CD4-positive, alpha-beta memory T cell (primary cell): ENCODE data around the gene CRTC2. TPM values are rescaled to one million over a fixed set of nuclear protein-coding genes. Genes with fewer than 3 reads are reported as not detected.
"Not testable (repeated sequence)": the region's sequence is repeated elsewhere in the genome, so short reads cannot be mapped to it uniquely, and the experiment has no call there.

Experiments
- CTCF ChIA-PET: fragments of 350-600 bp; sonication (Branson Sonifier 250); formaldehyde crosslinking; loops from one replicate; lab custom pipeline; 2021; ENCODE audit warnings: inconsistent platforms; ENCODE audit not compliant: partially characterized antibody; lab: Charles Lee
- POLR2A ChIA-PET: fragments of 350-600 bp; sonication (Branson Sonifier 250); formaldehyde crosslinking; loops from one replicate; lab custom pipeline; 2021; ENCODE audit not compliant: partially characterized antibody; lab: Charles Lee
- DNase-seq, 5 donors: peaks; one replicate each; pipeline versions ENCODE4 v3.0.0 to v3.0.0-alpha.2; 2020 to 2022; ENCODE audit warnings: mixed read lengths in 1 of 5
- H3K27ac ChIP-seq: one replicate; pipeline ENCODE4 v1.7.0; 2013; ENCODE audit warnings: low read depth, low read length
- H3K27me3 ChIP-seq: 2 replicates; pipeline ENCODE4 v1.7.0; 2013; ENCODE audit warnings: mild to moderate bottlenecking, low read length, moderate library complexity; ENCODE audit not compliant: insufficient read depth
- H3K36me3 ChIP-seq: 2 replicates; pipeline ENCODE4 v1.7.0; 2013; ENCODE audit warnings: mild to moderate bottlenecking, low read length, moderate library complexity; ENCODE audit not compliant: insufficient read depth
- H3K4me1 ChIP-seq: 2 replicates; pipeline ENCODE4 v1.7.0; 2013; ENCODE audit warnings: mild to moderate bottlenecking, low read length, moderate library complexity; ENCODE audit not compliant: insufficient read depth
- H3K4me3 ChIP-seq, 2 donors: one replicate each; pipeline ENCODE4 v1.7.0; 2013; ENCODE audit warnings: low read length in 2 of 2, mild to moderate bottlenecking in 1 of 2
- H3K9me3 ChIP-seq, 2 donors: one replicate each; pipeline ENCODE4 v1.7.0; 2013; ENCODE audit warnings: low read length in 2 of 2, control low read depth in 1 of 2; ENCODE audit not compliant: control insufficient read depth in 1 of 2
- H3K27ac Mint-ChIP-seq, 7 donors: one replicate each; pipeline ENCODE4 v1.8.0; 2020 to 2021; ENCODE audit warnings: mixed read lengths in 7 of 7, mild to moderate bottlenecking in 6 of 7, inconsistent platforms in 3 of 7, moderate library complexity in 3 of 7
- H3K27me3 Mint-ChIP-seq, 2 donors: one replicate each; pipeline ENCODE4 v1.8.0; 2020 to 2021; ENCODE audit warnings: mixed read lengths in 2 of 2
- H3K36me3 Mint-ChIP-seq, 2 donors: one replicate each; pipeline ENCODE4 v1.8.0; 2020 to 2021; ENCODE audit warnings: mixed read lengths in 2 of 2, inconsistent platforms in 1 of 2, mild to moderate bottlenecking in 1 of 2
- H3K4me1 Mint-ChIP-seq, 4 donors: one replicate each; pipeline ENCODE4 v1.8.0; 2020 to 2021; ENCODE audit warnings: mixed read lengths in 4 of 4, mild to moderate bottlenecking in 1 of 4
- H3K4me3 Mint-ChIP-seq, 8 donors: one replicate each; pipeline ENCODE4 v1.8.0; 2020 to 2021; ENCODE audit warnings: mixed read lengths in 8 of 8, mild to moderate bottlenecking in 7 of 8, moderate library complexity in 6 of 8, inconsistent platforms in 3 of 8
- H3K9me3 Mint-ChIP-seq, 8 donors: one replicate each; pipeline ENCODE4 v1.8.0; 2020 to 2021; ENCODE audit warnings: mixed read lengths in 8 of 8, mild to moderate bottlenecking in 5 of 8, inconsistent platforms in 3 of 8, moderate library complexity in 1 of 8
- intact Hi-C: fragments of 100-400 bp; cut with micrococcal nuclease; formaldehyde crosslinking; loops from one replicate; pipeline ENCODE4 v1.15.1; 2023
- polyA plus RNA-seq, 2 donors: library from polyadenylated mRNA; unstranded; fragments of 300-500 nt; fragmentation: Illumina TruSeq; gene quantifications; one replicate each; pipeline ENCODE4 v1.2.3, GENCODE V29; 2021
- total RNA-seq, 2 experiments: library from RNA; stranded (reverse); gene quantifications; one replicate each; pipeline ENCODE4 v1.2.3, GENCODE V29; 2021

CRTC2 gene, protein sequence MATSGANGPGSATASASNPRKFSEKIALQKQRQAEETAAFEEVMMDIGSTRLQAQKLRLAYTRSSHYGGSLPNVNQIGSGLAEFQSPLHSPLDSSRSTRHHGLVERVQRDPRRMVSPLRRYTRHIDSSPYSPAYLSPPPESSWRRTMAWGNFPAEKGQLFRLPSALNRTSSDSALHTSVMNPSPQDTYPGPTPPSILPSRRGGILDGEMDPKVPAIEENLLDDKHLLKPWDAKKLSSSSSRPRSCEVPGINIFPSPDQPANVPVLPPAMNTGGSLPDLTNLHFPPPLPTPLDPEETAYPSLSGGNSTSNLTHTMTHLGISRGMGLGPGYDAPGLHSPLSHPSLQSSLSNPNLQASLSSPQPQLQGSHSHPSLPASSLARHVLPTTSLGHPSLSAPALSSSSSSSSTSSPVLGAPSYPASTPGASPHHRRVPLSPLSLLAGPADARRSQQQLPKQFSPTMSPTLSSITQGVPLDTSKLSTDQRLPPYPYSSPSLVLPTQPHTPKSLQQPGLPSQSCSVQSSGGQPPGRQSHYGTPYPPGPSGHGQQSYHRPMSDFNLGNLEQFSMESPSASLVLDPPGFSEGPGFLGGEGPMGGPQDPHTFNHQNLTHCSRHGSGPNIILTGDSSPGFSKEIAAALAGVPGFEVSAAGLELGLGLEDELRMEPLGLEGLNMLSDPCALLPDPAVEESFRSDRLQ
- total RNA-seq (100 to 1,000 TPM; 112 to 113 TPM), polyA plus RNA-seq (10 to 100 TPM; 12.3 to 54.3 TPM)

DNA sequence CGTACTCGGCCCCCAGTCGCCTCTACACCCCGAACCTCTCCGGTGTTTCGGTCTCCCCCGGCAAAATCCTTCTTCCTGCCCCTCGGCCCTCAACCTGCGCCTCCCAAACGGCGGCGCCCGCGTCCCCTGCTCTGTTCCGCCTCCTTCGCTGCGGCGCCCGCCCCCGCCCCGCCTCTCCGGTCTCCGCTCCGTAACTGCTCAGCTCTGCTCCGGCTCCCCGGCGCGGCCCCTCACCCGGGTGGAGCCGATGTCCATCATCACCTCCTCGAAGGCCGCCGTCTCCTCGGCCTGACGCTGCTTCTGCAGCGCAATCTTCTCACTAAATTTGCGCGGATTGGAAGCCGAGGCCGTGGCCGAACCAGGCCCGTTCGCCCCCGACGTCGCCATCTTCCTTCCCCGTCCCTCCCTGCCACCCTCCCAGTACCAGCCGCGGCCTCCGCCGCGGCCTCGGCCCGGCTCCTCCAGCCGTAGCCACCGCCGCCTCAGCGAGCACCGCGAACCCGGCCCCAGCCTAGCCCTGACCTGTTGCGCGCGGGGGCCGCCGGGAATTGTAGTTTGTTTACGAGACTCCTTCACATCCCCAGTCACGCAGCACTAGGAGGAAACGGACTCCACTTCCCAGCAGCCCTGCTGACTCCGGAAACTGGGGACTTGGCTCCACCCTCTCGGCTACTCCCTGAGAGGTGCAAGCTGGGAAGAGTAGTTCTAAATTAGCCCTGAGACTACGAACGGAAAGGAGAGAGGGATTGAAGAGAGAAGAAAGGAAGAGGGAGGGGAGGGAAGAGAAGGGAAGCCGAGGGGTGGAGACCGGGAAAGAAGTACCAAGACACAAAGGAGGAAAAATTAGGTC is at the start of gene CRTC2:
Gene CRTC2 (minus strand): TSS at position 502 of the 850 bp plus-strand sequence. CDS start 115 bp downstream, at position 387.
- no peaks in the 10 kb centered on the region for H3K27me3 ChIP-seq
- DNase-seq, result peak; percentile 95 to 99 (median 97)
- H3K4me1 ChIP-seq, result peaks cover 61% of the 10 kb centered on the region
- peaks cover 42 to 75% (median 57%) of the 10 kb centered on the region in 4 donors for H3K4me1 Mint-ChIP-seq
- peaks cover 15% of the 10 kb centered on the region for H3K36me3 ChIP-seq
- no peaks in the 10 kb centered on the region for H3K27me3 Mint-ChIP-seq
- CTCF ChIA-PET, result interaction anchor here (0.8 to 4.3 kb wide), 4 partner anchors 9 to 29 kb away, joined by 3 to 31 read pairs (median 10); partner anchors contain the start of genes CREB3L4, DENND4B and RAB13
- intact Hi-C loops, result loop anchor here (1.0 to 5.0 kb wide), 6 partner anchors 9 to 176 kb away; partner anchors contain the start of genes CREB3L4, JTB and RAB13
- H3K27ac Mint-ChIP-seq, result peak within 1 kb of the TSS; percentile 88 to 99 (median 97)
- POLR2A ChIA-PET, result interaction anchor here (0.6 to 8.6 kb wide), 13 partner anchors 9 to 324 kb away, joined by 3 to 142 read pairs (median 7); partner anchors contain the start of genes CHTOP, CREB3L4, DENND4B and GATAD2B
- H3K36me3 Mint-ChIP-seq, result peaks cover 9 to 40% of the 10 kb centered on the region in 2 donors
- no peaks in the 10 kb centered on the region for H3K9me3 Mint-ChIP-seq
- H3K9me3 ChIP-seq, result no peaks in the 10 kb centered on the region
- peak within 1 kb of the TSS; percentile 90 for H3K27ac ChIP-seq
- peak within 1 kb of the TSS; percentile 97 to 99 (median 99) for H3K4me3 Mint-ChIP-seq
- H3K4me3 ChIP-seq, result peak within 1 kb of the TSS; percentile 80 to 99

DNA sequence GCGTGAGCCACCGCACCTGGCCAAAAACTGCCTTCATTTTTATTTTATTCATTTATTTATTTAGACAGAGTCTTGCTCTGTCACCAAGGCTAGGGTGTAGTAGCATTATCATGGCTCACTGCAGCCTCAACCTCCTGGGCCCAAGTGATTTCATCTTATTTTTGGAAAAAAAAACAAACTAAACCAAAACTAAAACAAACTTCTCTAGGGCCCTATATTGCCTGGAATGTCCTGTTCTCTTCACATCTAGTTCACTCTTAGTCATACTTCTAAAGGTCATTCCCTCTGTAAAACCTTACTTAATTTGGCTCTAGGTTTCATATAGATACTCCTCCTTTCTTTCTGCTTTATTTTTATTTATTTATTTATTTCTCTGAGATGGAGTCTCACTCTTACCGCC is 47.7 kb upstream of the CRTC2 start:
- no peak overlapping the region for H3K27ac ChIP-seq
- no peak overlapping the region for H3K4me3 ChIP-seq
- ChIA-PET CTCF (no interaction called here), POLR2A (no interaction called here)
- Mint-ChIP-seq H3K27me3 (no peaks in the 10 kb centered on the region), H3K4me3 (no peak overlapping the region), H3K9me3 (no peaks in the 10 kb centered on the region), H3K4me1 (no peaks in the 10 kb centered on the region), H3K36me3 (no peaks in the 10 kb centered on the region), H3K27ac (no peak overlapping the region)
- H3K4me1 ChIP-seq, result no peaks in the 10 kb centered on the region
- no peaks in the 10 kb centered on the region for H3K27me3 ChIP-seq
- DNase-seq, result no peak
- intact Hi-C loops, result no loop called here
- H3K9me3 ChIP-seq, result no peaks in the 10 kb centered on the region
- H3K36me3 ChIP-seq, result no peaks in the 10 kb centered on the region

GRCh38 chr1:154000420-154000819 is 42.0 kb upstream of the CRTC2 start:
- Histone ChIP-seq H3K36me3 (no peaks in the 10 kb centered on the region), H3K4me3 (no peak overlapping the region), H3K27me3 (no peaks in the 10 kb centered on the region), H3K27ac (no peak overlapping the region), H3K9me3 (no peaks in the 10 kb centered on the region), H3K4me1 (no peaks in the 10 kb centered on the region)
- Mint-ChIP-seq H3K4me1 (peaks cover under 1 to 4% (median 2%) of the 10 kb centered on the region in 4 donors), H3K4me3 (no peak overlapping the region), H3K27me3 (no peaks in the 10 kb centered on the region), H3K36me3 (peaks cover 4 to 5% of the 10 kb centered on the region in 2 donors), H3K27ac (no peak overlapping the region), H3K9me3 (no peaks in the 10 kb centered on the region)
- CTCF ChIA-PET, result interaction anchor here (1.9 kb wide), 1 partner anchor 14 kb away, joined by 4 read pairs; no protein-coding TSS in a partner anchor
- POLR2A ChIA-PET, result interaction anchor here (3.3 kb wide), 1 partner anchor 9 kb away, joined by 17 read pairs; no protein-coding TSS in a partner anchor
- DNase-seq, result no peak
- intact Hi-C loops, result no loop called here

DNA sequence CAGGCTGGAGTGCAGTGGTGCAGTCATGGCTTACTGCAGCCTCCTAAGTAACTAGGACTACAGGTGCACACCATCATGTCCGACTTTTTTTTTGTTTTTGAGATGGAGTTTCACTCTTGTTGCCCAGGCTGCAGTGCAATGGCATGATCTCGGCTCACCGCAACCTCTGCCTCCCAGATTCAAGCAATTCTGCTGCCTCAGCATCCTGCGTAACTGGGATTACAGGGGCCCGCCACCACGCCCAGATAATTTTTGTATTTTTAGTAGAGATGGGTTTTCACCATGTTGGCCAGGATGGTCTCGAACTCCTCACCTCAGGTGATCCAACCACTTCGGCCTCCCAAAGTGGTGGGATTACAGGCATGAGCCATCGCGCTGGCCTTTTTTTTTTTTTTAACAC is 38.5 kb upstream of the CRTC2 start:
- H3K27me3 Mint-ChIP-seq, H3K4me3 Mint-ChIP-seq, H3K4me3 ChIP-seq, intact Hi-C loops, H3K9me3 ChIP-seq, H3K27me3 ChIP-seq, DNase-seq, CTCF ChIA-PET, POLR2A ChIA-PET, H3K9me3 Mint-ChIP-seq, H3K27ac ChIP-seq: not testable (repeated sequence)
- peaks cover 11% of the 10 kb centered on the region for H3K36me3 ChIP-seq
- peaks cover 8 to 17% (median 12%) of the 10 kb centered on the region in 4 donors for H3K4me1 Mint-ChIP-seq
- peak overlapping the region in 2 of 7 donors; percentile 52 to 70 for H3K27ac Mint-ChIP-seq
- peaks cover 19% of the 10 kb centered on the region for H3K4me1 ChIP-seq
- peaks cover 20 to 28% of the 10 kb centered on the region in 2 donors for H3K36me3 Mint-ChIP-seq

DNA sequence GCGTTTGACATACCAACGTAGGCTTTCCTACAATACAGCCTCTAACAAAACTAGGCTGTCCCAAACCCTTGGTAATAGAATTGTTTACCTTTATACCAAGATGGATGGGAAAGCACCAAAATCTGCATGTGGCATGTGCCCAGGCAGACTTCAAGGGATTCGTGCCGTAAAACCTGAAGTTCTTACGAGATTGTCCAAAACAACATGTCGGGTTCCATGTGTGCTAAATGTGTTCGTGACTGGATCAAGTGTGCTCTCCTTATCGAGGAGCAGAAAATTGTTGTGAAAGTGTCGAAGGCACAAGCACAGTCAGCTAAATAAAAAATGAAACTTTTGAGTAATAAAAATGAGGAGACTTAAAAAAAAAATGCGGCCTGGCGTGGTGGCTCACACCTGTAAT is 37.2 kb upstream of the CRTC2 start:
- CTCF ChIA-PET, result interaction anchor here (1.1 to 1.5 kb wide), 2 partner anchors 9 to 198 kb away, joined by 3 to 7 read pairs; partner anchors contain the start of gene RAB13
- Histone ChIP-seq H3K4me3 (no peak overlapping the region), H3K36me3 (peaks cover 15% of the 10 kb centered on the region), H3K9me3 (no peaks in the 10 kb centered on the region), H3K27me3 (no peaks in the 10 kb centered on the region), H3K27ac (no peak overlapping the region), H3K4me1 (peaks cover 26% of the 10 kb centered on the region)
- POLR2A ChIA-PET, result interaction anchor here (1.6 to 1.9 kb wide), 2 partner anchors 18 to 73 kb away, joined by 6 to 7 read pairs; partner anchors contain the start of genes GATAD2B and JTB
- Mint-ChIP-seq H3K9me3 (peaks cover 0 to 5% (median 0%) of the 10 kb centered on the region in 8 donors), H3K27ac (peak overlapping the region in 3 of 7 donors; percentile 43 to 65 (median 65)), H3K27me3 (no peaks in the 10 kb centered on the region), H3K36me3 (peaks cover 29 to 39% of the 10 kb centered on the region in 2 donors), H3K4me1 (peaks cover 14 to 27% (median 20%) of the 10 kb centered on the region in 4 donors), H3K4me3 (peak overlapping the region in 1 of 8 donors; percentile 10)
- intact Hi-C loops, result no loop called here
- DNase-seq, result no peak

- Histone ChIP-seq H3K36me3 (peaks cover 15% of the 10 kb centered on the region), H3K4me1 (peaks cover 29% of the 10 kb centered on the region), H3K27ac (no peak overlapping the region), H3K9me3 (no peaks in the 10 kb centered on the region), H3K4me3 (no peak overlapping the region), H3K27me3 (no peaks in the 10 kb centered on the region)
- peaks cover 29 to 41% of the 10 kb centered on the region in 2 donors for H3K36me3 Mint-ChIP-seq
- peaks cover 18 to 31% (median 24%) of the 10 kb centered on the region in 4 donors for H3K4me1 Mint-ChIP-seq
- peak overlapping the region in 1 of 8 donors; percentile 10 for H3K4me3 Mint-ChIP-seq
- peaks cover 0 to 6% (median 0%) of the 10 kb centered on the region in 8 donors for H3K9me3 Mint-ChIP-seq
- no peak for DNase-seq
- ChIA-PET CTCF (interaction anchor here (1.1 to 1.5 kb wide), 2 partner anchors 9 to 198 kb away, joined by 3 to 7 read pairs; partner anchors contain the start of gene RAB13), POLR2A (interaction anchor here (0.6 to 1.9 kb wide), 3 partner anchors 17 to 238 kb away, joined by 3 to 7 read pairs (median 6); partner anchors contain the start of genes GATAD2B and JTB)
- intact Hi-C loops, result no loop called here
- no peaks in the 10 kb centered on the region for H3K27me3 Mint-ChIP-seq
- peak overlapping the region in 2 of 7 donors; percentile 53 to 65 for H3K27ac Mint-ChIP-seq
Measured at GRCh38 chr1:153995202-153995601, 36.8 kb upstream of the CRTC2 start.
